Nephron (organoid): ENCODE measurements around the gene UVRAG.

Experiments
- H3K27ac Mint-ChIP-seq, 3 experiments: 2 replicates each; pipeline ENCODE4 v1.8.0; 2020; ENCODE audit warnings: mixed read lengths in 3 of 3, mild to moderate bottlenecking in 2 of 3, moderate library complexity in 1 of 3
- H3K27me3 Mint-ChIP-seq: 2 replicates; pipeline ENCODE4 v1.8.0; 2021; ENCODE audit warnings: low read depth, mild to moderate bottlenecking, moderate library complexity, mixed read lengths
- H3K36me3 Mint-ChIP-seq: 2 replicates; pipeline ENCODE4 v1.8.0; 2020; ENCODE audit warnings: low read depth, mixed read lengths
- H3K4me1 Mint-ChIP-seq: 2 replicates; pipeline ENCODE4 v1.8.0; 2020; ENCODE audit warnings: mixed read lengths
- H3K4me3 Mint-ChIP-seq, 3 experiments: 2 replicates each; pipeline ENCODE4 v1.8.0; 2020; ENCODE audit warnings: mild to moderate bottlenecking in 3 of 3, mixed read lengths in 3 of 3, moderate library complexity in 2 of 3
- H3K9me3 Mint-ChIP-seq: 2 replicates; pipeline ENCODE4 v1.8.0; 2020; ENCODE audit warnings: mixed read lengths
- CTCF ChIP-seq, 3 experiments: fragments of 200-600 bp; sonication (generic); IDR thresholded peaks; one replicate each; pipeline ENCODE4 v1.5.0; 2021; ENCODE audit warnings: antibody characterized with exemption in 3 of 3; ENCODE audit not compliant: unreplicated experiment in 3 of 3

The UVRAG gene

DNA sequence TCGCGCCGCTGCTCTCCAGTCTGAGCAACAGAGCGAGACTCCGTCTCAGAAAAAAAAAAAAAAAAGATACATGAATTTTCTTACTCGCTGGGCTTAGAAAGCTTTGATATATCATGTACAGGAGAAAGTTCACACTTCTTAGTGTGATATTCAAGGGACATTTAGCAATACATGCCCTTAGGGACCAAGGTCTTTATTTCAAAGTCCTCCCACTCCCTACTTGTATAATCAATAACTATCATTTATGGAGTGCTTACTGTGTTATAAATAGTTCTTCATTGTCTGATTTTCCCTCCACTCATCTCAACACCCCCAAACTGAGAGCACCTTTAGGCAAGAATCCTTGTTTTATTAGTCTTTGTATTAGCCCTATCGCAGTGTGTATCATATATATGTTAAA lies 103.3 kb downstream of the UVRAG start:
- H3K4me3 Mint-ChIP-seq, result no peak overlapping the region
- H3K27me3 Mint-ChIP-seq, result no peaks in the 10 kb centered on the region
- peak overlapping the region in 1 of 3 experiments; percentile 76 for H3K27ac Mint-ChIP-seq
- peaks cover 10% of the 10 kb centered on the region for H3K36me3 Mint-ChIP-seq
- H3K4me1 Mint-ChIP-seq, result peaks cover 22% of the 10 kb centered on the region
- H3K9me3 Mint-ChIP-seq, result no peaks in the 10 kb centered on the region
- TF ChIP-seq CTCF (IDR thresholded peaks at IDR 0.05; ENCODE audit: unreplicated experiment in 3 of 3), result no peak

- peak overlapping the region; percentile 70 to 78 (median 76) for H3K27ac Mint-ChIP-seq
- no peaks in the 10 kb centered on the region for H3K27me3 Mint-ChIP-seq
- peaks cover 3% of the 10 kb centered on the region for H3K36me3 Mint-ChIP-seq
- peak overlapping the region in 1 of 3 experiments; percentile 21 for H3K4me3 Mint-ChIP-seq
- peaks cover 22% of the 10 kb centered on the region for H3K4me1 Mint-ChIP-seq
- H3K9me3 Mint-ChIP-seq, result no peaks in the 10 kb centered on the region
- TF ChIP-seq CTCF (IDR thresholded peaks at IDR 0.05; ENCODE audit: unreplicated experiment in 3 of 3), result no peak
These were observed 104.5 kb downstream of the UVRAG start for GRCh38 chr11:75919525-75919924.

GRCh38 chr11:75920848-75921247 lies 105.8 kb downstream of the UVRAG start:
- peaks cover 28% of the 10 kb centered on the region for H3K4me1 Mint-ChIP-seq
- peaks cover 3% of the 10 kb centered on the region for H3K36me3 Mint-ChIP-seq
- H3K27me3 Mint-ChIP-seq, result no peaks in the 10 kb centered on the region
- no peak overlapping the region for H3K4me3 Mint-ChIP-seq
- no peak for TF ChIP-seq CTCF (IDR thresholded peaks at IDR 0.05; ENCODE audit: unreplicated experiment in 3 of 3)
- H3K9me3 Mint-ChIP-seq, result no peaks in the 10 kb centered on the region
- no peak overlapping the region for H3K27ac Mint-ChIP-seq

DNA sequence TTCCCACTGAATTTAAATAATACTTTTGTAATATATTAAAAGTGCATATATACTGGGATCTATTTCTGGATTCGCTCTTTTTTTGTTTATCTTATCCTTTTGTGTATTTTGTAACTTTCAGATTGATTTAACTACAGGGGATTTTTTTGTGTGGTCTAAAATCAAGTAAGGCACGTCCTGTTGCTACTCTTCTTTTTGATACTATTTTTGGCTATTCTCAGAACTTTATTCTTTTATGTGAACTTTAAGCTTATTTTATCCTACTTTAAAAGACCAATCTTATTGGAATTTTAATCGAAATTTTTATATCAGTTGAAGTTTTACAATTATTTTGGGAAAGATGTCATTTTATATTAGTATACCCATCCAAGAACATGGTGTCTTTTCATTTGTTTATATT lies 106.8 kb downstream of the UVRAG start:
- no peak overlapping the region for H3K4me3 Mint-ChIP-seq
- H3K27ac Mint-ChIP-seq, result no peak overlapping the region
- peaks cover 3% of the 10 kb centered on the region for H3K36me3 Mint-ChIP-seq
- no peaks in the 10 kb centered on the region for H3K9me3 Mint-ChIP-seq
- no peak for TF ChIP-seq CTCF (IDR thresholded peaks at IDR 0.05; ENCODE audit: unreplicated experiment in 3 of 3)
- H3K4me1 Mint-ChIP-seq, result peaks cover 36% of the 10 kb centered on the region
- no peaks in the 10 kb centered on the region for H3K27me3 Mint-ChIP-seq

DNA sequence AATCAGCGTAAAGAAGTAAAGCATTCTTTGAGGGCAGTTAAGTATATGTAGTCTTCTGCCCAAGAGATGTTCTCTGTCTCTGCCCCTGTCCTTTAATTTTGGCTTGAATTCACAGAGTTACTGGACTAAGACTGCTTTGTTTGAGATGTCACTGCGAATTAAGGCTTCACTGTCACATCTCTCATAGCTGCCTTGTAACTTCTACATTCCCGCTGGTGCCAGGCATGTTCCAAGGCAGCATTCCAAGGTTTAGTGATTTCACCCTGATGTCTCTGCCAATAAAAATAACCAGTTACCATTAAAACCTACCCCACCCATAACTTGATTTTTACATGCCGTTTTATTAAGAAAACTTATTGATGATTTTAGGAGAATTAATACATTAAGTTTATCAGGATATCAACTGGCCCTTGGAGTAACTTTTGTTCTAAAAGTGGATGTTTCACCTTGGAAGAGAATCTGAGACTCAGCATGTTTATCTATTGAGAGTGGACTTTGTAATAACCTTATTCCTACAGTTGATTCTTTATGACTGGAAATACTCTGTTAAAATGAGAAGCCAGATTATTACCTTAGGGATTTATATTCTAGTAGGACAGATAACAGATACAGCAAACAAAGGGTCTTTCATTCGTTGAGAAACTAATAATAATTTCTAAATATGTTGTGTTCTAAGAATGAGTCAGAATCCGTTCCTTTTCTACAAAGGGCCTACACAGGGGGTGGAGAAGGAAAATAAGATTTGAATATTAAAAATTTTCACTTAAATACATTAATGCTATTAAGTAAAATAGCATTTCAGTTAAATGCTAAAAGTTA lies 110.2 kb downstream of the UVRAG start:
- H3K27me3 Mint-ChIP-seq, result no peaks in the 10 kb centered on the region
- no peak overlapping the region for H3K27ac Mint-ChIP-seq
- no peak overlapping the region for H3K4me3 Mint-ChIP-seq
- no peak for TF ChIP-seq CTCF (IDR thresholded peaks at IDR 0.05; ENCODE audit: unreplicated experiment in 3 of 3)
- H3K36me3 Mint-ChIP-seq, result peaks cover 4% of the 10 kb centered on the region
- H3K9me3 Mint-ChIP-seq, result no peaks in the 10 kb centered on the region
- H3K4me1 Mint-ChIP-seq, result peaks cover 20% of the 10 kb centered on the region

DNA sequence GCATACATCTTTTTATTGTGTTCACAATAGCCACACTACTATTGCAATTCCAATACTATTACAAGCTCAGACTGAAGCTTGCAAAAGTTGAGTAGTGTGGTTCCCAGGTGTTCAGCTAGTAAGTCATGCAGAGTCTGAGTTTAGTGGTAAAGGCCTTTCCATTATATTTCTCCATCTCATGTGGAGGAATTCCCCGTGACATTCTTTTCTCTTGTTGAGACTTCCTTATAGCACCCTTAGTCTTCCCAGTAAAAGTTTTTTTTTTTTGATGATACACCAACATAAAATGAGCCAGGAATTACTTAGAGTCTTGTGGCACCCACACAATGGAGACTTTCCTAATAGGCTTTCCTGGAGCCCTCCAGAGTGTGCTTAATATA lies 110.8 kb downstream of the UVRAG start:
- no peak overlapping the region for H3K27ac Mint-ChIP-seq

More for the DNA sequence above, 110.8 kb downstream of the UVRAG start:
- H3K9me3 Mint-ChIP-seq, result no peaks in the 10 kb centered on the region
- peaks cover 4% of the 10 kb centered on the region for H3K36me3 Mint-ChIP-seq
- H3K4me1 Mint-ChIP-seq, result peaks cover 15% of the 10 kb centered on the region
- H3K27me3 Mint-ChIP-seq, result no peaks in the 10 kb centered on the region
- TF ChIP-seq CTCF (IDR thresholded peaks at IDR 0.05; ENCODE audit: unreplicated experiment in 3 of 3), result no peak
- H3K4me3 Mint-ChIP-seq, result no peak overlapping the region
